Fibroblast of lung (primary cell): ENCODE results near the gene PODXL2. TPM values are rescaled to one million over a fixed set of nuclear protein-coding genes. Genes with fewer than 3 reads are reported as not detected.

Experiments used
- DNase-seq, 2 donors: peaks; one replicate each; pipeline versions ENCODE4 v3.0.0 to v3.0.0-alpha.2; 2010; ENCODE audit warnings: low read depth in 2 of 2
- H2AFZ ChIP-seq: 2 replicates; pipeline ENCODE4 v1.5.1; 2012; ENCODE audit warnings: low read length, control low read depth, inconsistent platforms
- H3K27ac ChIP-seq: 2 replicates; pipeline ENCODE4 v1.5.1; 2011; ENCODE audit warnings: low read length, control low read depth; ENCODE audit not compliant: insufficient read depth
- H3K27me3 ChIP-seq: 2 replicates; pipeline ENCODE4 v1.5.1; 2011; ENCODE audit warnings: mild to moderate bottlenecking, low read length; ENCODE audit not compliant: control insufficient read depth, insufficient read depth
- H3K36me3 ChIP-seq: 2 replicates; pipeline ENCODE4 v1.5.1; 2011; ENCODE audit warnings: low read length; ENCODE audit not compliant: control insufficient read depth, insufficient read depth
- H3K4me1 ChIP-seq: 2 replicates; pipeline ENCODE4 v1.5.1; 2011; ENCODE audit warnings: low read length; ENCODE audit not compliant: control insufficient read depth, insufficient read depth; ENCODE audit errors: extremely low read depth
- H3K4me2 ChIP-seq: 2 replicates; pipeline ENCODE4 v1.5.1; 2011; ENCODE audit warnings: low read length, control low read depth; ENCODE audit not compliant: insufficient read depth; ENCODE audit errors: extremely low read depth
- H3K4me3 ChIP-seq, 4 experiments: fragments of 200-600 bp in 1 of 4; sonication (generic) in 1 of 4; replicated peaks in 1 of 4; 2 replicates each; pipeline ENCODE4 v1.5.1; 2011 to 2016; ENCODE audit warnings: low read length in 4 of 4, low read depth in 3 of 4, mild to moderate bottlenecking in 3 of 4, control low read depth in 2 of 4, inconsistent platforms in 1 of 4, mixed read lengths in 1 of 4; ENCODE audit not compliant: insufficient read depth in 1 of 4; ENCODE audit errors: control extremely low read depth in 1 of 4
- H3K79me2 ChIP-seq: 2 replicates; pipeline ENCODE4 v1.5.1; 2012; ENCODE audit warnings: mild to moderate bottlenecking, low read length, inconsistent platforms; ENCODE audit not compliant: control insufficient read depth, insufficient read depth
- H3K9ac ChIP-seq: 2 replicates; pipeline ENCODE4 v1.5.1; 2011; ENCODE audit warnings: mild to moderate bottlenecking, low read length, control low read depth; ENCODE audit not compliant: insufficient read depth
- H3K9me3 ChIP-seq: 2 replicates; pipeline ENCODE4 v1.5.1; 2012; ENCODE audit warnings: low read depth, low read length; ENCODE audit not compliant: control insufficient read depth, insufficient read depth
- H4K20me1 ChIP-seq: 2 replicates; pipeline ENCODE4 v1.5.1; 2011; ENCODE audit warnings: low read length; ENCODE audit not compliant: control insufficient read depth, insufficient read depth; ENCODE audit errors: extremely low read depth
- EZH2 ChIP-seq: IDR thresholded peaks from 2 replicates; pipeline ENCODE4 v1.5.1; 2012; ENCODE audit warnings: low read length, control low read depth, mild to moderate bottlenecking; ENCODE audit errors: missing control alignments
- polyA plus RNA-seq, 2 donors: library from polyadenylated mRNA; depleted of rRNA in 1 of 2; stranded (reverse) in 1 of 2; unstranded in 1 of 2; fragments of >200 nt; gene quantifications; 2 replicates each; pipeline ENCODE4 v1.2.1, GENCODE V29; 2011 to 2012; ENCODE audit warnings: missing spikeins in 1 of 2
- total RNA-seq: library from RNA; depleted of rRNA; stranded (reverse); fragments of >200 nt; gene quantifications from 2 replicates; pipeline ENCODE4 v1.2.1, GENCODE V29; 2014
- TF ChIP-seq, protein P1 (sequence below), 2 donors: IDR thresholded peaks in 1 of 2; conservative IDR thresholded peaks in 1 of 2; 1 replicate in 1 of 2; 2 replicates in 1 of 2; pipeline ENCODE4 v1.5.1; 2011 to 2012; ENCODE audit warnings: low read length in 2 of 2, control low read depth in 1 of 2, inconsistent platforms in 1 of 2, low read depth in 1 of 2, mild to moderate bottlenecking in 1 of 2

The PODXL2 gene
- total and polyA plus RNA-seq, 2 donors (not counting 1 experiment from before 2014, with no cell fraction given) = 0.50 to 0.98 TPM

DNA sequence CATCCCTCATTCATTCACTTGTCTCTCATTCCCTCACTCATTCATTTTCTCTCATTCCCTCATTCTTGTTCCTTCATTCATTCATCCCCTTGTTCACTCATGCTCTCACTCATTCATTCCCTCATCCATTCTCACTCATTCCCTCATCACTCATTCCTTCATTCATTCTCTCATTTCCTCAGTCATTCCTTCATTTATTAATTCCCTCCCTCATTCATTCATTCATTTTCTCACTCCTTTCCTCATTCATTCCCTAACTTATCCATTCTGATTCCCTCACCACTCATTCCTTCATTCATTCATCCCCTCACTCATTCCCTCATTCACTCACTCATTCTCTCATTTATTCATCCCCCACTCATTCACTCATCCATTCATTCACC is 57.5 kb downstream of the PODXL2 start:
- Histone ChIP-seq H3K27ac (no peak overlapping the region), H4K20me1 (no peaks in the 10 kb centered on the region), H3K36me3 (no peaks in the 10 kb centered on the region), H3K4me2 (no peak overlapping the region), H3K9ac (no peak overlapping the region), H3K4me3 (no peak overlapping the region), H2AFZ (no peak overlapping the region), H3K4me1 (peaks cover 27% of the 10 kb centered on the region), H3K27me3 (no peaks in the 10 kb centered on the region), H3K9me3 (no peaks in the 10 kb centered on the region), H3K79me2 (no peaks in the 10 kb centered on the region)
- DNase-seq = no peak
- TF ChIP-seq, protein P1, sequence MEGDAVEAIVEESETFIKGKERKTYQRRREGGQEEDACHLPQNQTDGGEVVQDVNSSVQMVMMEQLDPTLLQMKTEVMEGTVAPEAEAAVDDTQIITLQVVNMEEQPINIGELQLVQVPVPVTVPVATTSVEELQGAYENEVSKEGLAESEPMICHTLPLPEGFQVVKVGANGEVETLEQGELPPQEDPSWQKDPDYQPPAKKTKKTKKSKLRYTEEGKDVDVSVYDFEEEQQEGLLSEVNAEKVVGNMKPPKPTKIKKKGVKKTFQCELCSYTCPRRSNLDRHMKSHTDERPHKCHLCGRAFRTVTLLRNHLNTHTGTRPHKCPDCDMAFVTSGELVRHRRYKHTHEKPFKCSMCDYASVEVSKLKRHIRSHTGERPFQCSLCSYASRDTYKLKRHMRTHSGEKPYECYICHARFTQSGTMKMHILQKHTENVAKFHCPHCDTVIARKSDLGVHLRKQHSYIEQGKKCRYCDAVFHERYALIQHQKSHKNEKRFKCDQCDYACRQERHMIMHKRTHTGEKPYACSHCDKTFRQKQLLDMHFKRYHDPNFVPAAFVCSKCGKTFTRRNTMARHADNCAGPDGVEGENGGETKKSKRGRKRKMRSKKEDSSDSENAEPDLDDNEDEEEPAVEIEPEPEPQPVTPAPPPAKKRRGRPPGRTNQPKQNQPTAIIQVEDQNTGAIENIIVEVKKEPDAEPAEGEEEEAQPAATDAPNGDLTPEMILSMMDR (conservative IDR thresholded peaks at IDR 0.05 in 1 of 2, IDR thresholded peaks at IDR 0.05 in 1 of 2; ENCODE audit: low read depth in 1 of 2, low read length in 2 of 2) = no peak
- TF ChIP-seq EZH2 = no peak

DNA sequence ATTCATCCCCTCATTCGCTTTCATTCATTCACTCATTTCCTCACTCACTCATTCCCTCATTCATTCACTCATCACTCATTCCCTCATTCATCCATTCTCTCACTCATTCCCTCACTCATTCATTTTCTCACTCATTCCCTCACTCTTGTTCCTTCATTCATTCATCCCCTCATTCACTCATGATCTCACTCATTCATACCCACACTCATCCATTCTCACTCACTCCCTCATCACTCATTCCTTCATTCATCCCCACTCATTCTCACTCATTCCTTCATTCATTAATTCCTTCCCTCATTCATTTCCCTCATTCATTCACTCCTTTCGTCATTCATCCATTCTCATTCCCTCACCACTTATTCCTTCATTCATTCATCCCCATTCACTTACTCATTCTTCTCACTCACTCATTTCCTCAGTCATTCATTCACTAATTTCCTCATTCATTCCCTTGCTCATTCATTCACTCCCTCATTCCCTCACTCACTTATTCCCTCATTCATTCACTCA is 58.3 kb downstream of the PODXL2 start:
- no peak overlapping the region for H2AFZ ChIP-seq
- no peaks in the 10 kb centered on the region for H3K79me2 ChIP-seq
- H3K4me3 ChIP-seq = no peak overlapping the region
- no peaks in the 10 kb centered on the region for H3K9me3 ChIP-seq
- peaks cover 2% of the 10 kb centered on the region for H3K36me3 ChIP-seq
- TF ChIP-seq, protein P1 (conservative IDR thresholded peaks at IDR 0.05 in 1 of 2, IDR thresholded peaks at IDR 0.05 in 1 of 2; ENCODE audit: low read depth in 1 of 2, low read length in 2 of 2) = no peak
- no peak for TF ChIP-seq EZH2
- no peak overlapping the region for H3K27ac ChIP-seq
- no peaks in the 10 kb centered on the region for H4K20me1 ChIP-seq
- no peaks in the 10 kb centered on the region for H3K27me3 ChIP-seq
- DNase-seq = no peak
- no peak overlapping the region for H3K4me2 ChIP-seq
- no peak overlapping the region for H3K9ac ChIP-seq
- peaks cover 27% of the 10 kb centered on the region for H3K4me1 ChIP-seq

DNA sequence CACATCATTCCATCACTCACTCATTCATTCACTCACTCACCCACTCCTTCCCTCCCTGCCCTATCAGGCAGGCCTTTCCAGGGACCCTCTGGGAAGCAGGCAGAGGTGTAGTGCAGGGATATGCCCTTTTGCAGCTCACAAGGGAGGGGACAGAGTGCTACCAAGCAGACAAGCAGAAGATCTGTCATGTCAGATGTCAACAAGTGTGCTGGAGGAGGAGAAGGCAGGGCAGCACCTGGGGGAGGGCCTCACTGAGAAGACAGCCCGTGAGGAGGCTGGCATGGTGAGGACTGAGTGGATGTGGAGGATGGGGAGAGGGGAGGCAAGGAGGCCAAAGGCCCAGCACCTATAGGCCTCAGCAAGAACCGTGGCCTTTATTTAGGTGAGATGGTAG is 59.0 kb downstream of the PODXL2 start:
- no peaks in the 10 kb centered on the region for H3K79me2 ChIP-seq
- no peaks in the 10 kb centered on the region for H4K20me1 ChIP-seq
- H3K36me3 ChIP-seq = peaks cover 4% of the 10 kb centered on the region
- peaks cover 27% of the 10 kb centered on the region for H3K4me1 ChIP-seq
- DNase-seq = no peak
- no peak overlapping the region for H2AFZ ChIP-seq
- no peaks in the 10 kb centered on the region for H3K27me3 ChIP-seq
- no peaks in the 10 kb centered on the region for H3K9me3 ChIP-seq
- TF ChIP-seq EZH2 = no peak
- TF ChIP-seq, protein P1 (conservative IDR thresholded peaks at IDR 0.05 in 1 of 2, IDR thresholded peaks at IDR 0.05 in 1 of 2; ENCODE audit: low read depth in 1 of 2, low read length in 2 of 2) = no peak
- H3K4me2 ChIP-seq = no peak overlapping the region
- H3K9ac ChIP-seq = no peak overlapping the region
- no peak overlapping the region for H3K27ac ChIP-seq
- H3K4me3 ChIP-seq = no peak overlapping the region
